ENCODE data around the gene MKX.

GRCh38 chr10:27741173-27742091 lies 4.2 kb downstream of the MKX start:
- TF ChIP-seq CTCF (IDR thresholded peaks at IDR 0.05 in 2 of 3, conservative IDR thresholded peaks at IDR 0.05 in 1 of 3; ENCODE audit: borderline replicate concordance in 1 of 3, insufficient read depth in 1 of 3, low read depth in 2 of 3, low read length in 2 of 3) = no peak
- TF ChIP-seq EZH2 (IDR thresholded peaks at IDR 0.05) = no peak
- TF ChIP-seq POLR2A (IDR thresholded peaks at IDR 0.05; ENCODE audit: borderline replicate concordance, extremely low read depth, insufficient read depth, insufficient read length) = no peak
- TF ChIP-seq POLR2AphosphoS5 (IDR thresholded peaks at IDR 0.05; ENCODE audit: low read depth, low read length) = no peak
- no peak for TF ChIP-seq CEBPB (IDR thresholded peaks at IDR 0.05; ENCODE audit: low read depth)
- no peak for TF ChIP-seq EZH2phosphoT487 (IDR thresholded peaks at IDR 0.05; ENCODE audit: borderline replicate concordance)
- no peak for TF ChIP-seq SIN3A (IDR thresholded peaks at IDR 0.05; ENCODE audit: low read depth)
- TF ChIP-seq ZBTB33 (IDR thresholded peaks at IDR 0.05; ENCODE audit: extremely low read depth, insufficient replicate concordance, low read length) = no peak
- no peak for TF ChIP-seq EGR1 (IDR thresholded peaks at IDR 0.05; ENCODE audit: low read depth)
- no peak for TF ChIP-seq JUND (IDR thresholded peaks at IDR 0.05)
- no peak for TF ChIP-seq FOSL1 (IDR thresholded peaks at IDR 0.05; ENCODE audit: low read depth)
- TF ChIP-seq MAX (IDR thresholded peaks at IDR 0.05) = no peak
- TF ChIP-seq SP1 (IDR thresholded peaks at IDR 0.05; ENCODE audit: low read depth) = no peak
